Neural progenitor cell (in vitro differentiated cells): ENCODE measurements around the gene HSPB8. TPM values are rescaled to one million over a fixed set of nuclear protein-coding genes. Genes with fewer than 3 reads are reported as not detected.

Experiments used
- DNase-seq: peaks from one replicate; pipeline ENCODE4 v3.0.0-alpha.2; 2016; ENCODE audit warnings: low spot score
- H2AFZ ChIP-seq: fragments of 200-600 bp; sonication (generic); replicated peaks from 2 replicates; pipeline ENCODE4 v1.6.1; 2016; ENCODE audit warnings: antibody characterized with exemption
- H3F3A ChIP-seq: fragments of 200-600 bp; sonication (generic); 2 replicates; pipeline ENCODE4 v1.6.1; 2016; ENCODE audit warnings: antibody characterized with exemption, low read depth
- H3K27ac ChIP-seq: fragments of 200-600 bp; sonication (generic); 2 replicates; pipeline ENCODE4 v1.5.1; 2016; ENCODE audit warnings: mild to moderate bottlenecking
- H3K27me3 ChIP-seq: fragments of 200-600 bp; sonication (generic); 2 replicates; pipeline ENCODE4 v1.6.1; 2016; ENCODE audit warnings: mild to moderate bottlenecking, moderate library complexity
- H3K36me3 ChIP-seq: fragments of 200-600 bp; sonication (generic); 2 replicates; pipeline ENCODE4 v1.5.1; 2016
- H3K4me1 ChIP-seq: fragments of 200-600 bp; sonication (generic); 2 replicates; pipeline ENCODE4 v1.6.1; 2016; ENCODE audit warnings: mixed run types
- H3K4me2 ChIP-seq: fragments of 200-600 bp; sonication (generic); 2 replicates; pipeline ENCODE4 v1.6.1; 2016
- H3K4me3 ChIP-seq: fragments of 200-600 bp; sonication (generic); 2 replicates; pipeline ENCODE4 v1.5.1; 2016
- H3K79me2 ChIP-seq: fragments of 200-600 bp; sonication (generic); 2 replicates; pipeline ENCODE4 v1.6.1; 2016; ENCODE audit warnings: low read depth
- H3K9ac ChIP-seq: fragments of 200-600 bp; sonication (generic); 2 replicates; pipeline ENCODE4 v1.6.1; 2016
- H3K9me3 ChIP-seq: fragments of 200-600 bp; sonication (generic); 2 replicates; pipeline ENCODE4 v1.5.1; 2016; ENCODE audit warnings: low read depth
- H4K20me1 ChIP-seq: fragments of 200-600 bp; sonication (generic); 2 replicates; pipeline ENCODE4 v1.6.1; 2016; ENCODE audit warnings: low read depth
- H3K27ac Mint-ChIP-seq: 3 replicates; pipeline ENCODE4 v1.8.0; 2021; ENCODE audit warnings: mixed read lengths
- H3K27me3 Mint-ChIP-seq: 2 replicates; pipeline ENCODE4 v1.8.0; 2022; ENCODE audit warnings: low read depth, mild to moderate bottlenecking, inconsistent platforms, moderate library complexity, mixed read lengths; ENCODE audit not compliant: insufficient read depth
- H3K36me3 Mint-ChIP-seq: 3 replicates; pipeline ENCODE4 v1.8.0; 2021; ENCODE audit warnings: mixed read lengths
- H3K4me1 Mint-ChIP-seq: 3 replicates; pipeline ENCODE4 v1.8.0; 2021; ENCODE audit warnings: mixed read lengths
- H3K4me3 Mint-ChIP-seq: 3 replicates; pipeline ENCODE4 v1.8.0; 2021; ENCODE audit warnings: mild to moderate bottlenecking, moderate library complexity, mixed read lengths
- H3K9me3 Mint-ChIP-seq: 3 replicates; pipeline ENCODE4 v1.8.0; 2020; ENCODE audit warnings: mixed read lengths
- EZH2 ChIP-seq: fragments of 200-600 bp; sonication (generic); IDR thresholded peaks from 2 replicates; pipeline ENCODE4 v1.6.1; 2017; ENCODE audit warnings: antibody characterized with exemption, mild to moderate bottlenecking, moderate library complexity
- EZH2phosphoT487 ChIP-seq: fragments of 200-600 bp; sonication (generic); IDR thresholded peaks from 2 replicates; pipeline ENCODE4 v1.6.1; 2017; ENCODE audit warnings: antibody characterized with exemption
- total RNA-seq: library from RNA; depleted of rRNA; stranded (reverse); fragments of >200 nt; gene quantifications from 2 replicates; pipeline ENCODE4 v1.2.3, GENCODE V29; 2015; ENCODE audit warnings: low replicate concordance
- TF ChIP-seq, protein P1 (sequence below): fragments of 200-600 bp; sonication (generic); IDR thresholded peaks from 2 replicates; pipeline ENCODE4 v1.5.1; 2017; ENCODE audit warnings: antibody characterized with exemption, mild to moderate bottlenecking

HSPB8 gene
- total RNA-seq, 1 donor from 2014 or later, result not detected

- Histone ChIP-seq H3K27me3 (no peaks in the 10 kb centered on the region), H3K36me3 (no peaks in the 10 kb centered on the region)
- TF ChIP-seq EZH2 (no peak), EZH2phosphoT487 (no peak)
- TF ChIP-seq, protein P1, sequence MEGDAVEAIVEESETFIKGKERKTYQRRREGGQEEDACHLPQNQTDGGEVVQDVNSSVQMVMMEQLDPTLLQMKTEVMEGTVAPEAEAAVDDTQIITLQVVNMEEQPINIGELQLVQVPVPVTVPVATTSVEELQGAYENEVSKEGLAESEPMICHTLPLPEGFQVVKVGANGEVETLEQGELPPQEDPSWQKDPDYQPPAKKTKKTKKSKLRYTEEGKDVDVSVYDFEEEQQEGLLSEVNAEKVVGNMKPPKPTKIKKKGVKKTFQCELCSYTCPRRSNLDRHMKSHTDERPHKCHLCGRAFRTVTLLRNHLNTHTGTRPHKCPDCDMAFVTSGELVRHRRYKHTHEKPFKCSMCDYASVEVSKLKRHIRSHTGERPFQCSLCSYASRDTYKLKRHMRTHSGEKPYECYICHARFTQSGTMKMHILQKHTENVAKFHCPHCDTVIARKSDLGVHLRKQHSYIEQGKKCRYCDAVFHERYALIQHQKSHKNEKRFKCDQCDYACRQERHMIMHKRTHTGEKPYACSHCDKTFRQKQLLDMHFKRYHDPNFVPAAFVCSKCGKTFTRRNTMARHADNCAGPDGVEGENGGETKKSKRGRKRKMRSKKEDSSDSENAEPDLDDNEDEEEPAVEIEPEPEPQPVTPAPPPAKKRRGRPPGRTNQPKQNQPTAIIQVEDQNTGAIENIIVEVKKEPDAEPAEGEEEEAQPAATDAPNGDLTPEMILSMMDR, result no peak
Observed at GRCh38 chr12:119227292-119227691, 48.6 kb downstream of the HSPB8 start.

GRCh38 chr12:119229205-119229604 is 50.5 kb downstream of the HSPB8 start:
- Histone ChIP-seq H3K27me3 (no peaks in the 10 kb centered on the region), H3K27ac (no peak overlapping the region), H2AFZ (peak overlapping the region; percentile 59), H3K4me3 (no peak overlapping the region), H3K36me3 (no peaks in the 10 kb centered on the region), H3K79me2 (no peaks in the 10 kb centered on the region), H3K4me2 (no peak overlapping the region), H3K4me1 (peaks cover 5% of the 10 kb centered on the region), H3F3A (no peaks in the 10 kb centered on the region), H4K20me1 (no peaks in the 10 kb centered on the region), H3K9ac (no peak overlapping the region), H3K9me3 (no peaks in the 10 kb centered on the region)
- no peak overlapping the region for H3K4me3 Mint-ChIP-seq
- TF ChIP-seq EZH2 (no peak), EZH2phosphoT487 (no peak)
- TF ChIP-seq, protein P1, result no peak
- H3K36me3 Mint-ChIP-seq, result no peaks in the 10 kb centered on the region
- DNase-seq, result no peak
- no peak overlapping the region for H3K27ac Mint-ChIP-seq
- H3K27me3 Mint-ChIP-seq, result peaks cover 7% of the 10 kb centered on the region
- peaks cover 3% of the 10 kb centered on the region for H3K9me3 Mint-ChIP-seq
- H3K4me1 Mint-ChIP-seq, result peaks cover 12% of the 10 kb centered on the region

More at GRCh38 chr12:119227292-119227691, 48.6 kb downstream of the HSPB8 start:
- Mint-ChIP-seq H3K27ac (no peak overlapping the region), H3K4me1 (peaks cover 12% of the 10 kb centered on the region), H3K36me3 (no peaks in the 10 kb centered on the region), H3K9me3 (peaks cover 3% of the 10 kb centered on the region), H3K4me3 (no peak overlapping the region), H3K27me3 (peaks cover 5% of the 10 kb centered on the region)
- no peak overlapping the region for H3K27ac ChIP-seq
- H3K79me2 ChIP-seq, result no peaks in the 10 kb centered on the region
- no peaks in the 10 kb centered on the region for H3F3A ChIP-seq
- H3K4me2 ChIP-seq, result no peak overlapping the region
- H3K4me3 ChIP-seq, result no peak overlapping the region
- no peak for DNase-seq
- H3K4me1 ChIP-seq, result peaks cover 5% of the 10 kb centered on the region
- H2AFZ ChIP-seq, result no peak overlapping the region
- no peaks in the 10 kb centered on the region for H3K9me3 ChIP-seq
- H4K20me1 ChIP-seq, result no peaks in the 10 kb centered on the region
- H3K9ac ChIP-seq, result no peak overlapping the region

GRCh38 chr12:119229837-119230236 is 51.1 kb downstream of the HSPB8 start:
- H3K4me2 ChIP-seq, result peak overlapping the region; percentile 14
- H3K27ac Mint-ChIP-seq, result peak overlapping the region; percentile 64
- peaks cover 12% of the 10 kb centered on the region for H3K4me1 Mint-ChIP-seq
- no peaks in the 10 kb centered on the region for H4K20me1 ChIP-seq
- H3K9me3 Mint-ChIP-seq, result peaks cover 3% of the 10 kb centered on the region
- H3K4me3 ChIP-seq, result peak overlapping the region; percentile 7
- H3F3A ChIP-seq, result no peaks in the 10 kb centered on the region
- TF ChIP-seq, protein P1, result no peak
- TF ChIP-seq EZH2phosphoT487 (no peak), EZH2 (no peak)
- H3K9me3 ChIP-seq, result no peaks in the 10 kb centered on the region
- H3K27me3 Mint-ChIP-seq, result peaks cover 7% of the 10 kb centered on the region
- no peak overlapping the region for H3K27ac ChIP-seq
- peaks cover 5% of the 10 kb centered on the region for H3K4me1 ChIP-seq
- peak; percentile 84 for DNase-seq
- no peaks in the 10 kb centered on the region for H3K36me3 ChIP-seq
- H3K9ac ChIP-seq, result no peak overlapping the region
- H3K4me3 Mint-ChIP-seq, result peak overlapping the region; percentile 67
- peak overlapping the region; percentile 59 for H2AFZ ChIP-seq
- no peaks in the 10 kb centered on the region for H3K79me2 ChIP-seq
- no peaks in the 10 kb centered on the region for H3K27me3 ChIP-seq
- H3K36me3 Mint-ChIP-seq, result no peaks in the 10 kb centered on the region
